ENCODE results near the gene JARID2.

GRCh38 chr6:15500078-15500740 lies 254.3 kb downstream of the JARID2 start:
- TF ChIP-seq SIN3A (IDR thresholded peaks at IDR 0.05; ENCODE audit: low read depth) (no peak), MAX (IDR thresholded peaks at IDR 0.05) (no peak), CEBPB (IDR thresholded peaks at IDR 0.05; ENCODE audit: low read depth) (no peak), EZH2 (IDR thresholded peaks at IDR 0.05) (no peak), SP1 (IDR thresholded peaks at IDR 0.05; ENCODE audit: low read depth) (no peak), POLR2A (IDR thresholded peaks at IDR 0.05; ENCODE audit: borderline replicate concordance, extremely low read depth, insufficient read depth, insufficient read length) (no peak), EGR1 (IDR thresholded peaks at IDR 0.05; ENCODE audit: low read depth) (no peak), YY1 (IDR thresholded peaks at IDR 0.05; ENCODE audit: extremely low read depth, insufficient replicate concordance, low read depth, low read length) (no peak), POLR2AphosphoS5 (IDR thresholded peaks at IDR 0.05; ENCODE audit: low read depth, low read length) (no peak)
- TF ChIP-seq, protein P1, sequence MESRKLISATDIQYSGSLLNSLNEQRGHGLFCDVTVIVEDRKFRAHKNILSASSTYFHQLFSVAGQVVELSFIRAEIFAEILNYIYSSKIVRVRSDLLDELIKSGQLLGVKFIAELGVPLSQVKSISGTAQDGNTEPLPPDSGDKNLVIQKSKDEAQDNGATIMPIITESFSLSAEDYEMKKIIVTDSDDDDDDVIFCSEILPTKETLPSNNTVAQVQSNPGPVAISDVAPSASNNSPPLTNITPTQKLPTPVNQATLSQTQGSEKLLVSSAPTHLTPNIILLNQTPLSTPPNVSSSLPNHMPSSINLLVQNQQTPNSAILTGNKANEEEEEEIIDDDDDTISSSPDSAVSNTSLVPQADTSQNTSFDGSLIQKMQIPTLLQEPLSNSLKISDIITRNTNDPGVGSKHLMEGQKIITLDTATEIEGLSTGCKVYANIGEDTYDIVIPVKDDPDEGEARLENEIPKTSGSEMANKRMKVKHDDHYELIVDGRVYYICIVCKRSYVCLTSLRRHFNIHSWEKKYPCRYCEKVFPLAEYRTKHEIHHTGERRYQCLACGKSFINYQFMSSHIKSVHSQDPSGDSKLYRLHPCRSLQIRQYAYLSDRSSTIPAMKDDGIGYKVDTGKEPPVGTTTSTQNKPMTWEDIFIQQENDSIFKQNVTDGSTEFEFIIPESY (IDR thresholded peaks at IDR 0.05; ENCODE audit: extremely low read depth, insufficient replicate concordance, low read length): no peak
- TF ChIP-seq, protein P2, sequence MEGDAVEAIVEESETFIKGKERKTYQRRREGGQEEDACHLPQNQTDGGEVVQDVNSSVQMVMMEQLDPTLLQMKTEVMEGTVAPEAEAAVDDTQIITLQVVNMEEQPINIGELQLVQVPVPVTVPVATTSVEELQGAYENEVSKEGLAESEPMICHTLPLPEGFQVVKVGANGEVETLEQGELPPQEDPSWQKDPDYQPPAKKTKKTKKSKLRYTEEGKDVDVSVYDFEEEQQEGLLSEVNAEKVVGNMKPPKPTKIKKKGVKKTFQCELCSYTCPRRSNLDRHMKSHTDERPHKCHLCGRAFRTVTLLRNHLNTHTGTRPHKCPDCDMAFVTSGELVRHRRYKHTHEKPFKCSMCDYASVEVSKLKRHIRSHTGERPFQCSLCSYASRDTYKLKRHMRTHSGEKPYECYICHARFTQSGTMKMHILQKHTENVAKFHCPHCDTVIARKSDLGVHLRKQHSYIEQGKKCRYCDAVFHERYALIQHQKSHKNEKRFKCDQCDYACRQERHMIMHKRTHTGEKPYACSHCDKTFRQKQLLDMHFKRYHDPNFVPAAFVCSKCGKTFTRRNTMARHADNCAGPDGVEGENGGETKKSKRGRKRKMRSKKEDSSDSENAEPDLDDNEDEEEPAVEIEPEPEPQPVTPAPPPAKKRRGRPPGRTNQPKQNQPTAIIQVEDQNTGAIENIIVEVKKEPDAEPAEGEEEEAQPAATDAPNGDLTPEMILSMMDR (IDR thresholded peaks at IDR 0.05 in 2 of 3, conservative IDR thresholded peaks at IDR 0.05 in 1 of 3; ENCODE audit: borderline replicate concordance in 1 of 3, insufficient read depth in 1 of 3, low read depth in 2 of 3, low read length in 2 of 3): no peak
